ENCODE results near the gene AGPAT3.

AGPAT3 gene

DNA sequence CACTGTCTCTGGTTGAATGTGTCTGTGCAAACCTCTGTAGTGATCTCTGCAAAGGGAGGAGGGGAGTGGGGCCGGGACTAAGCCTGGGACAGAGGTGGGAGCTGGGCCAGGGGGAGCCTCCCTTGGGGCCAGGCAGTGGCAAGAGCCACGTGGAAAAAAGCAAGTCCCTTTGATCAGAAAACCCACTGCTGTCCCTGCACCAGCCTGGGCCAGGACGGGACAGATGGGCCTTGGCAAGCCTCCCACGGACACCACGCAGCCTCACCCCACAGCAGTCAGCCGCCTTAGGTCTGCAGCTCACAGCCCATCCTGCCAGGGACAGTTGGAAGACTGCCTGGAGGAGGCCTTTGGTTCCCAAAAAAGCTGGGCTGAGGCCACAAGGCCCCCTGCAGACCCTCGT, 135.3 kb downstream of the AGPAT3 start:
- no peak for DNase-seq

DNA sequence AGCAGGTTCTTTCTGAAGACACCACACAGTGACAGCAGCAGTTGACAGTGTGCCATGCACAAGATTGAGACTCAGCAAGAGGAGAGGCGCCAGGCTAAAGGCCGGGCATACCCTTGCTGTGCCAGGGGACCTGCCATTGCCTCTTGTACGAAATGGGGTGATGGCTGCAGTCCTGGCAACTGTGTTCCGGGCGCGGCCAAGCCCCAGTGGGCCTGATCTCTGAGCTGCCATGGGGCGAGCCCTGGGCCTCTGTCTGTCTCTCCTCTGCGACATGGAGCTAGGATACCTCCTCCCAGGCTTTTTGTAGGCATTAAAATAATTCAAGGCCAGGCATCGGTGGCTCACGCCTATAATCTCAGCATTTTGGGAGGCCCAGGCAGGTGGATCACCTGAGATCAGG, 137.5 kb downstream of the AGPAT3 start:
- DNase-seq: no peak

DNA sequence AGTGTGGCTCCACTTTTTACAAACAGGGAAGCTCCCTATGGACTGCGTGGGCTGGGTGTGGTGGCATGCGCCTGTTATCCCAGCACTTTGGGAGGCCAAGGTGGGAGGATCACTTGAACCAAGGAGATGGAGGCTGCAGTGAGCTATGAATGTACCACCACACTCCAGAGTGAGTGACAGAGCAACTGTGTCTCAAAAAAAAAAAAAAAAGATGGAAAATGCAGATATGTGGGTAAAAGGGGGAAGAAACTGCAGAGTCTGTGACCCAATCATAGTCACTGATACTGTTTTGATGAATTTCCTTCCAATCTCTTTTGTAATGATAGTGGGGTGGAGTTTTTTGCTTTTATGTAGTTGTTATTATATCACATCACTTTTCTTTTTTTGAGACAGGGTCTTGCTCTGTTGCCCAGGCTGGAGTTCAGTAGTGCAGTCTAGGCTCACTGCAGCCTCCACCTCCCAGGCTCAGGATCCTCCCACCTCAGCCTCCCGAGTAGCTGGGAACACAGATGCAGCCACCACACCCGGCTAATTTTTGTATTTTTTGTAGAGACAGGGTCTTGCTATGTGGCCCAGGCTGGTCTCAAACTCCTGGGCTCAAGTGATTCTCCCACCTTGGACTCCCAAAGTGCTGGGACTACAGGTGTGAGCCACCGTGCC, 138.4 kb downstream of the AGPAT3 start:
- no peak for DNase-seq

DNA sequence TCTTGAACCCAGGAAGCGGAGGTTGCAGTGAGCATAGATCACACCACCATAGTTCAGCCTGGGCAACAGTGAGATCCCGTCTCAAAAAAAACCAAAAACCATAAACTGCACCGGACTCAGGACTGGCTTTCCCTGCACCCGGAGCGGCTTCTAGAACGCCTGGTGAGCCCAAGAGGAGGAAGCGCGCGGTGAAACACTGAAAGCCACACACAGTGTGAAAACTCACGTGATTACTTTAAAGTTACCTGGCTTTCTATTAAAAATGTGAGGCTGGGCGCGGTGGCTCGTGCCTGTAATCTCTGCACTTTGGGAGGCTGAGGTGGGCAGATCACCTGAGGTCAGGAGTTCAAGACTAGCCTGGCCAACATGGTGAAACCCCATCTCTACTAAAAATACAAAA, 140.0 kb downstream of the AGPAT3 start:
- no peak for DNase-seq

DNA sequence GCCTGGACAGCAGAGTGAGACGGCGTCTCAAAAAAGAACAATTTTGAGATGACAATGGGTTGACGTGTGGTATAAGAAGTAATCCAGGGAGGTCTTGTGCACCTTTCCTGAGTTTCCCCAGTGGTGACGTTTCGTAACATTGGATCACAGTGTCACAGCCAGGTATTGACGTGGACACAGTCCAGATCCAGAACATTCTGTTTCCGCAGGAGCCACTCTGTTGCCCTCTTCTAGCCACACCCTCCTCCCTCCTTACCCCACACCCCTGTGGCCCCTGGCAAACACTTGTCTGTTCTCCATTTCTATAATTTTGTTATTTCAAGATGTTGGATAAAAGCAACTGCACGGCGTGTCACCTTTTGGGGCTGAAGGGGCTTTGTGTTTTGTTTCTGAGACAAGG, 140.6 kb downstream of the AGPAT3 start:
- no peak for DNase-seq

DNA sequence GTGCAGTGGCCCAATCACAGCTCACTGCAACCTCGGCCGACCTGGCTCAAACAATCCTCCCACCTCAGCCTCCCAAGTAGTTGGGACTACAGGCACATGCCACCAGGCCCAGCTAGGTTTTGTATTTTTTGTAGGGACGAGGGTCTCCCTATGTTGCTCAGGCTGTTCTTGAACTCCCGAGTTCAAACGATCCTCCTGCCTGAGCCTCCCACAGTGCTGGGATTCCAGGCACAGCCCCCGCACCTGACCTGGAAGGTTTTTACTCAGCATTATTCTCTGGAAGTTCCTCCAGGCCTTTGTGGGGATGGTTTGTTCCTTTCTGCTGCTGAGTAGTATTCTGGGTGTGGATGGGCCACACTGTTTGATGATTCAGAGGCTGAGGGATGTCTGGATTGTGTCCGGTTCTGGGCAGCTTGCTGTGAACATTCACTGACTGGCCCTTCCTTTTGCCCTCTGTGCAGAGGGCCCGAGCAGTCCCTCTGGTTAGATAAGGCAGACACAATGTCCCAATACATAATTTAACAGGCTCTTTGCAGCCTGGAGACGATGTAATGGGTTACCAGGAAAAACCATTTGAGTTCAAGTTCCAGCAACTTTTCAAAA, 141.1 kb downstream of the AGPAT3 start:
- no peak for DNase-seq

DNA sequence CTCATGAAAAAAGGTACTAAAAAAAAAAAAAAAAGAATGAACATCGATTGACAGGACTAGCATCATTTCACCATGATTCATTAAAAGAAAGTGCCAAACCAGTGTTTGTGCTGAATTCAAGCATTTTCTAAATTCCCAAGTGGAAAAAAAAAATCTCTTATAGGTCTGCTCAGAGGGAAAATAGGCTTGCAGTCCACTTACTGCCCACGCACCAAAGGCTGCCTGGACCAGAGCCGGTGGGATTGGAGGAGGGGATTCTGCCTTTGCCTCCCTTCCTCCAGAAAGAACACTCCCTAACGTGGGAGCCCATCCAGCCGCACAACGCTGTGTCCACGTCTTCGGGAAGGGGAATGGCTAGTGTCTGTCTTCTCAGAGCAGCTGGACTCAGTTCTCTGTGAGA, 141.6 kb downstream of the AGPAT3 start:
- no peak for DNase-seq

DNA sequence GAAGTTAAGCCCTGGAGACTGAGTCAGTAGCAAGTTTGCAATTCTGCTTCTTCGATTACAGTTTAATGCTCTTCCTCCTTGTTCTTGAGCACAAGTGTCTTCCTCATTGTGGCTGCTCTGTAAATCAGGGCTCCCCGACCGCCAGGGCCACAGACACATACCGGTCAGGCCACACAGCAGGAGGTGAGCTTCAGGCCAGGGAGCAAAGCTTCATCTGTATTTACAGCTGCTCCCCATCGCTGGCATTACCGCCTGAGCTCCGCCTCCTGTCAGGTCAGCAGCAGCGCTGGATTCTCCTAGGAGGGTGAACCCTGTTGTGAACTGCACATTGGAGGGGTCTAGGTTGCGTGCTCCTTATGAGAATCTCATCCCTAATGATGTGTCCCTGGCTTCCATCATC, 145.4 kb downstream of the AGPAT3 start:
- DNase-seq: peak; percentile 13 to 38

DNA sequence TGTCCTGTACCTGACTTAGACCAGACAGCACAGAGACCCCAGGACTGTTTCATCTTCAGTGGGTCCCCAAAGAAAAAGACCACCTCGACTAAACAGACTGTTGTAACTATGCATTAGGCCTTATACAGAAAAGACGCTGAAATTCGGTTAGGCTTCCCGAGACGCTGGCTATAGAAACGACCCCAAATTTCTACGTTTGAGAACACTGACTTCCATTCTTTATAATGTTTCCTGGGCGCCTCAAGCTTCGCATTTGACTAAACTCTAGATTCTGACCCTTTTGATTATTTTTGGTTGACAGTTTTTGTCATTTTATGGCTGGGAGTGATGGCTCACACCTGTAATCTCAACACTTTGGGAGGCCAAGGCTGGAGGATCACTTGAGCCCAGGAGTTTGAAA, 146.1 kb downstream of the AGPAT3 start:
- DNase-seq: no peak

DNA sequence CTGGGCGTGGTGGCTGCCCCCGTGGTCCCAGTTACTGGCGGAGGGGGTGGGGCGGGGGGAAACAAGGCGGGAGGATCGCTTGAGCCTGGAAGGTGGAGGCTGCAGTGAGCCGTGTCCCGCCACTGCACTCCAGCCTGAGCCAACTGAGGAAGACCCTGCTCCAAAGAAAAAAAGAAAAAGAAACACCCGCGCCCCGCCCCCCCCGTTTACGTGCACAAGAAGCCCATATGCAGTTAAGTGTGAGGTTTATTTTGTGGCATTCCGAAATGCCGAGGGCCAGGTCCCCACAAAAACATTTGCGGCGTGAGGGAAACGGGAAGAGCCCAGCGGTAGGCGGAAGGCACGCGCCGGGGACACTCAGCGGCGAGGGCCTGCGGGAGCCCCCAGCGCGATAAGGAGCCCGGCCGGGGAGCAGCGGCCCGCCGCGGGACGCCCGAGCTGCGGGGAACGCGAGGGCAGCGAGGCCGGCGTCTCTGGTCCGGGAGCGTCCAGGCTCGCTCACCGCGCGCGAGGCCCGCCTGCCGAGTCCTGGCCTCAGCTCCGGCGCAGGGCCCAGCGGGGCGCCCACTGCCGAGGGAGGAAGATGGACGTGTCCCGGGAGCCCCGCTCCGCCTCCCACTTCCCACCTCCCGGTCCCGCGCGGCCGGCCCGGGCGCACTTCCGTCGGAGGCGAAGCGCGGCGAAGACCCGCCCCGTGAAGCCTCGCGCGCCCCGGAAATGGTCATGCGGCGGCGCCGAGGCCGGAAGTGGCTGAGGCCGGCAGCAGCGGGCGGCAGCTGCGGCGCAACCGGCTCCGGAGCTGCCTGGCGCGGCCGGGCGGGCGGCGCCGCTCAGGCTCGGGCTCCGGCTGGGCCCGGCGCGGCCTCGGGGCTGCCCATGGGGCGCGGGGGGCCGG, 146.8 kb downstream of the AGPAT3 start, which contains the start of gene TRAPPC10:
Gene TRAPPC10 (plus strand): TSS at position 731 of the 895 bp plus-strand sequence. CDS start 185 bp downstream, outside the sequence.
- DNase-seq: peak; percentile 85 to 92

DNA sequence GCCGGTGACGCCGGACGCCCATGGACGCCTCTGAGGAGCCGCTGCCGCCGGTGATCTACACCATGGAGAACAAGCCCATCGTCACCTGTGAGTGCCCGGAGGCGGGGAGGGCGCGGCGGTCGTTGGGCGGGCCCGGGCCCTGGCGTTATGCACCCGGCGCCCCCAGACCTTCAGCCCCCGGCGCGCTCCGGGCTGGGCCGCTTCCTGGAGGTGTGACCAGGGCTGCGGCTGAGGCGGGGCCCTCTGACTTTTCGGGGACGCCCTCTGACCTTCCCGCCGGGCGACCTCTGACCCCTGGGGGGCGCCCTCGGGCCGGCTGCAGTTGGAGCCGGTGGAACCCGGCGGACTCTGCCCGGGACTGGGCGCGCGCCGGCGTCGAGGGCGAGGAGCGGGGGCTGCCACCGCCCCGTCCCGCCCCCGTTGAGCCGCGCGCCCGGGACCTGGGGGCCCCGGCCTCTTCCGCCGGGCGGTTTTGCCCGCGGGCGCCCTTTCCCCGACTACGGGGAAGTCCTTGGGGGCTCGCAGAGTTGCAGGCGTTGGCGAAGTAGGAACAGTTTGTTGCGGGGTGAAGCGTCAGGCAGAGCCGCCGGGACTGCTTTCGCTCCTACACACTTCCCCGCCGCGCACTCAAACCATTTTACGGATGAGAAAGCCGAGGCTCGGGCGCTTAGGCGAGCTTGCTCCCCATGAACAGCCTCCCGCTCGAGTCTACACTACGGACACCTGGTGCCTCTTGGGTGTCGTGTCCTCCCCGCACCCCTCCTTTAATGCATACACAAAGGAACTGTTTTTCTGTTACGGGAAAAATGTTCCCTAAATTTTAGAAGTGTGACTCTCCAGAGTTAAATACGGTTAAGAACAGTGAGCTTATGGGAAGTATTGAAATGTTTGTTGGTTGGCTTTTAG, 147.7 kb downstream of the AGPAT3 start:
- peak; percentile 80 to 93 for DNase-seq

DNA sequence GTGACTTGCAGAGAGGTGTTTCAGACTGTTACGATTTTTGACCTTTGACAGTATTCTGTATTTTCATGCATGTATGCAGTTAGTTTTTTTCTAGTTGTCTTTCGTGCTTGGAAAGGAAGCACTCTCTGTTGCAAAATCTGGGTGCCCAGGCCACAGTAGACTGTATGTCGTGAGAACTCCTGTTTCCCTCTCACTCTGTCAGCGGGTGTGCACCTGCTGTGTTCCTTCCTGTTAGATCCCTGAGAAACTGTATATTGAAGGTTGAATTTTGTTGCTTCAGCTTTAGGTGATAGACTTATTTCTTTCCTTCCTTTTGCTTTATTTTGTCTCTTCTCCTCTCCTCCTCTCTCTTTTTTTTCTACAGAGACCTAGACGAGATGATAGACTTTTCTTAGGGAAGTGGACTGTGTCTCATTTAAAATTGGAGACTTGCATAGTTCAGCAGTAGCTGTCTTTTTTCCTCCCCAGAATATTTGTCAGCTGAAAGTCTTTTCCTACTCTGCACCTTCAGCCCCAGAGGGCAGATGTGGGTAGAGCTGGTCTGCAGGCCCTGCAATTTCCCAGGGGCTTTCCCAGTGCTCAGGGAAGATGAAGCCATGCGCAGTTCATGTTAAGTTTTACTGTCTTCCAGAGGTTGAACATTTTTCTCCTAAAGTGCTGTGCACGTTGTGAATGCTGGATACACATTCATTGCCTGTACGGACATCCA, 148.5 kb downstream of the AGPAT3 start:
- peak; percentile 41 to 61 for DNase-seq

DNA sequence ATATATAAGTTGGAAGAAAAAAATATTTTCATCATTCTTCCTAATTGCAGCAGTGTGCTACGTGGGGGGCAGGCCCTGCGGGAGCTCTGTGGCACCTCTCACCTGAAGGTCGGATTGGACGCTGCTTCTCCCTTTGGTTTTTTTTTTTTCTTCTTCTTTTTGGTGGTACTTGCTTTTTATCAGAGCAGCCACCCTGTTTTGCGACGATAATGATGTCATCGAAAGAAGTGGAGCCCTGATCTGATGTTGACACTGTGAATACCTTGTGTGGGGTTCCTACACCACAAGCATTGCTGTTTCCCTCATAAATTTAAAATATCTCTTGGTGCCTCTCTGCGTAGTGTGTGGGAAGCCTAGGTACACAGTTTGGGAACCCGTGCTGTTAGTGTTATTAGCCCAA, 152.6 kb downstream of the AGPAT3 start:
- no peak for DNase-seq

DNA sequence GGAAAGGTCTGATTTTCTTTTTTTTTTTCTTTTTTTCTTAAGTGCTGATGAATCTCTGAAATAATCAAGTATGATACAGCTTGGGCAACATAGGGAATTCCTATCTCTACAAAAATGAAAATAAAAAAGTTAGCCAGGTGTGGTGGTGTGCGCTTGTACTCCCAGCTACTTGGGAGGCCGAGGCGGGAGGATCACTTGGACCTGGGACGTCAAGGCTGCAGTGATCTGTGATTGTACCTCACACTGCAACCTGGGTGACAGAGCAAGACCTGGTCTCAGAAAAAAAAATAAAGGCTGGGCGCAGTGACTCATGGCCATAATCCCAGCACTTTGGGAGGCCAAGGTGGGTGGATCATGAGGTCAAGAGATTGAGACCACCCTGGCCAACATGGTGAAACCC, 153.1 kb downstream of the AGPAT3 start:
- DNase-seq: no peak

DNA sequence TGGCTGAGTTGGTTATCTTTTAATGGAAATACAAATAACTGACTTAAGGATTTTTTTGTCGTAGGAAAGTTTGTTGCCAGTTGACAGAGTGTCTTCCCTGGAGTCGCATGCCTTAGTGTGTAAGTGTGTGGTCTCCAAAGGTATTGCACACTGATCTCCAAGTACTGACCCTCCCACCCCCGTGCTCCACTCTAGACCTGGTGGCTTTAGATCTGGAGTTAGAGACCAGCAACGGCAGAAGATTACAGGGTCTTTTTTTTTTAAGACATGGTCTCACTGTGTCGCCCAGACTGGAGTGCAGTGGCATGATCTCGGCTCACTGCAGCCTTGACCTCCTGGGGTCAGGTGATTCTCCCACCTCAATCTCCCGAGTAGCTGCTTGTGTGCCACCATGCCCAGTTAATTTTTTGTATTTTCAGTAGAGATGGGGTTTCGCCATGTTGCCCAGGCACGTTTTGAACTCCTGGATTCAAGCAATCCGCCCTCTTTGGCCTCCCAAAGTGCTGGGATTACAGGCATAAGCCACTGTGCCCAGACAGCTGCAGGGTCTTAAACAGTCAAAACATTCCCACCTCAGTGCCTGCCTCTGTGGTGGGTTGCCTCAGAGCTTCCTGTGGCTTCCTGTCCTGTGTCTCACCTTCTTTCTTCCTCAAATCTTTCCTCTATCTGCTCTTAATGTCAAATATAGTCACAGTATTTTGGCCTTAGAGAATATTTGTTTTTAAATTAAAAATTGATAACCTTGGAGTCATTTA, 154.0 kb downstream of the AGPAT3 start:
- DNase-seq: no peak

DNA sequence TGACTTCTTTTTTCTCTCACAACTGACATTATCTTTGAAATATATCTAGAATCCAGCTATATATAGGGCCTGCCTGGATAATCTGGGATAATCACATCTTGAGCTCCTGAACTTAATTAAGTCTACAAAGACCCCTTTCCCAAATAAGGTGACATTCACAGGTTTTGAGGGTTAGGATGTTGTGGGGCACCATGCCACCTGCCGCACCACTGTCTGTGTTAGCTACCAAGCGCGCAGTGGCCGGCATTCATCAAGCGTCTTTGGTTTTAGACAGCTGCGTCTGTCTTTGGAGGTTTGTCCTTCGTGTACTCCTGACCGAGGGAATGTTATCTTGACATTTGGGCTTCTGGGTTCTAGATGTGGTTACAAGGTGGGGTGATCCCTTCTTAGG, 154.5 kb downstream of the AGPAT3 start:
- DNase-seq: no peak

DNA sequence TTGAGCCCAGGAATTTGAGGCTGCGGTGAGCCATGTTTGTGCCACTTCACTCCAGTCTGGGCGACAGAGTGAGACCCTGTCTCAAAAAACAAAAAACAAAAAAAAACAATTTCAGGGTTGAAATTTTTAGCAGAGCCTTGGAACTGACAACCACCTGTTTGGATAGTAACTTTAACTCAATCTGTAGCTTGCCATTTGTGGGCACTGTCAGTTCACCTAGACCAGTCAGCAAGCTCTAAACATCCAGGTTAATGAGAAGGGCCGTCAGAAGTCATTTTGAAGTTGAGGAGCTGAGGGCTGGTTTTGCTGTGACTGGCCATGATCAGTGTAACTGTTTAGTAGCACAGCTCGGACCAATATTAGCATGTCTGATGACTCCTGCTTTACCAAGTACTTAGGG, 155.5 kb downstream of the AGPAT3 start:
- DNase-seq: no peak

DNA sequence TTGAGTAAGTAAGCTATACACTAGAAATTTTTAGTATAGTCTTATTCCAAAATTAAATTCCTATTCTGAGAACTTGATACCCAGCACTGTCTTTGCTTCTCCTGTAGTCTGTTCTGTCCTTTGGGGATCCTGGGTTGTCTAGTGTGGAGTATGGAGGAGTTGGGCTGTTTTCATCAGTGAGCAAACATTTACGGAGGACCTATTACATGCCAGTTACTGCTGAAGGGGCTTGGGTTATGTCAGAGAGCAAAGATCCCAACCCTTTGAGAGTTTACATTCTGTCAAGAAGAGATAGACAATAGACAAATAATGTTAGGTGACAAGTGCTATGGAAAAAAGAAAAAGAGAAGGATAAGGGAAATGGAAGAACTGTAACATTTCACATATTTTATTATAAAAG, 156.0 kb downstream of the AGPAT3 start:
- no peak for DNase-seq

DNA sequence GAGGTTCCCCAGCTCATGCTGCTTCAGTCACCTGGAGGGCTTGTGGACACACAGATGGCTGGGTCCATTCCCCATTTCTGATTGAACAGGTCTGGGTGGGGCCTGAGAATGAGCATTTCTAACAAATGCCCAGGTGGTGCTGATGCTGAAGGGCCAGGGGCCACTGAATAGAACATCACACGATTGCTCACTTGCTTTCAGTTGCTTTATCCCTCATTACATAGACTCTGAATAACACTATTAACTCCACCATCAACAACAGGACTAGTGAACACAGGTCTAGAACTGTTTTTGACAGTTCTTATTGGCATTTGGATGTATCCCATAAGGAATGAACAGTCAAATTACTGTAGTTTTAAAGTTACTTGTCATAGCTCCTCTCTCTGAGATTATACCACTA, 159.2 kb downstream of the AGPAT3 start:
- no peak for DNase-seq

DNA sequence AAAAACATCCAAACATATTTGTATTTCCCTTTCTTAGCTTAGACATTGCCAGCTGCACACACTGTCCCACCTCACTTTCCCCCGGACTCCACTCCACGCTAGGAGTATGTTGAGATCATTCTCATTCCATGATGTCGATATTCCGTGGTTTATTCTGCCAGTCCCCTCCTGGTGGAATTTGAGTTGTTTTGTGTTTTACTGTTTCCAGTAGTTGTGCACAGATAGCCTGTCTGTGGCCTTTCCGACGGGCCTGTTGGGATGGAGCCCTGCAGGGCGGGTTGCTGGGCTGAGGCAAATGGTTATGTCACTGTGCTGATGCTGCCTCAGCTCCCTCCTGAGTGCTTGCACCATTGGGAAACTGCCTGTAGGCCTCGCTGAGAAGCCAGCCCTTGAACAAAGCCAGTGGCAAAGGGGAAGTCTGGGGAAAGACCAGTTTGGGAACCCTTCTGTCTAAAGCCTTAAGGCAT, 159.9 kb downstream of the AGPAT3 start:
- DNase-seq: peak; percentile 92 to 94

Data from inflammatory macrophage (primary cell).